ENCODE results near the gene IL17D. TPM values are rescaled to one million over a fixed set of nuclear protein-coding genes. Genes with fewer than 3 reads are reported as not detected.

IL17D gene
- total and polyA plus RNA-seq, 10 of the 15 experiments (the other 5 are each of a cell fraction or from before 2014, with no cell fraction given) = 0.03 to 1.6 (median 0.33) TPM

- TF ChIP-seq, protein P1, sequence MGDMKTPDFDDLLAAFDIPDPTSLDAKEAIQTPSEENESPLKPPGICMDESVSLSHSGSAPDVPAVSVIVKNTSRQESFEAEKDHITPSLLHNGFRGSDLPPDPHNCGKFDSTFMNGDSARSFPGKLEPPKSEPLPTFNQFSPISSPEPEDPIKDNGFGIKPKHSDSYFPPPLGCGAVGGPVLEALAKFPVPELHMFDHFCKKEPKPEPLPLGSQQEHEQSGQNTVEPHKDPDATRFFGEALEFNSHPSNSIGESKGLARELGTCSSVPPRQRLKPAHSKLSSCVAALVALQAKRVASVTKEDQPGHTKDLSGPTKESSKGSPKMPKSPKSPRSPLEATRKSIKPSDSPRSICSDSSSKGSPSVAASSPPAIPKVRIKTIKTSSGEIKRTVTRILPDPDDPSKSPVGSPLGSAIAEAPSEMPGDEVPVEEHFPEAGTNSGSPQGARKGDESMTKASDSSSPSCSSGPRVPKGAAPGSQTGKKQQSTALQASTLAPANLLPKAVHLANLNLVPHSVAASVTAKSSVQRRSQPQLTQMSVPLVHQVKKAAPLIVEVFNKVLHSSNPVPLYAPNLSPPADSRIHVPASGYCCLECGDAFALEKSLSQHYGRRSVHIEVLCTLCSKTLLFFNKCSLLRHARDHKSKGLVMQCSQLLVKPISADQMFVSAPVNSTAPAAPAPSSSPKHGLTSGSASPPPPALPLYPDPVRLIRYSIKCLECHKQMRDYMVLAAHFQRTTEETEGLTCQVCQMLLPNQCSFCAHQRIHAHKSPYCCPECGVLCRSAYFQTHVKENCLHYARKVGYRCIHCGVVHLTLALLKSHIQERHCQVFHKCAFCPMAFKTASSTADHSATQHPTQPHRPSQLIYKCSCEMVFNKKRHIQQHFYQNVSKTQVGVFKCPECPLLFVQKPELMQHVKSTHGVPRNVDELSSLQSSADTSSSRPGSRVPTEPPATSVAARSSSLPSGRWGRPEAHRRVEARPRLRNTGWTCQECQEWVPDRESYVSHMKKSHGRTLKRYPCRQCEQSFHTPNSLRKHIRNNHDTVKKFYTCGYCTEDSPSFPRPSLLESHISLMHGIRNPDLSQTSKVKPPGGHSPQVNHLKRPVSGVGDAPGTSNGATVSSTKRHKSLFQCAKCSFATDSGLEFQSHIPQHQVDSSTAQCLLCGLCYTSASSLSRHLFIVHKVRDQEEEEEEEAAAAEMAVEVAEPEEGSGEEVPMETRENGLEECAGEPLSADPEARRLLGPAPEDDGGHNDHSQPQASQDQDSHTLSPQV (IDR thresholded peaks at IDR 0.05) = no peak
- TF ChIP-seq ZBTB40 (IDR thresholded peaks at IDR 0.05; ENCODE audit: borderline replicate concordance) (no peak), JUND (IDR thresholded peaks at IDR 0.05; ENCODE audit: low read depth, low read length) (no peak)
Measured at GRCh38 chr13:20691616-20692015, 11.9 kb upstream of the IL17D start (continued).

DNA sequence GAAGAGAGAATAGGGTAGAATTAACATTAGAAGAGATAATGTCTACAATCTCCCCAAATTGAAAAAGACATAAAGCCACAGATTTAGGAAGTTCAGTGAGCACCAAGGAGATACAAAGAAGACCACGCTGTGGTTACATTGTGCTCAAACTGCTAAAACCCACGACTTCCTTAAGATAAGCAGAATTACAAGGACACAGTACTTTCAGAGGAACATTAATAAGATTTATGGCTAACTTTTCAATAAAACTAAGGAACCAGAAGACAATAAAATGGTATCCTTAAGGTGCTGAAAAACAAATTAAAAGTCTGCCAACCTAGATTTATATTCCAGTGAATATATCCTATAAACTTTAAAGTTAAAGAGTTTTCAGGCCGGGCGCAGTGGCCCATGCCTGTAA is 7.4 kb upstream of the IL17D start:
- ChIA-PET POLR2A (no interaction called here), SMC1A (ENCODE audit: uncharacterized antibody, unreplicated experiment) (no interaction called here), RAD21 (ENCODE audit: unreplicated experiment) (no interaction called here), CTCF (no interaction called here)
- Histone ChIP-seq H3K27ac (ENCODE audit: control insufficient read depth, insufficient read depth) (no peak overlapping the region), H3K4me1 (ENCODE audit: control insufficient read depth, insufficient read depth, low read length) (no peaks in the 10 kb centered on the region), H3K36me3 (ENCODE audit: control insufficient read depth in 2 of 2, insufficient read depth in 2 of 2, low read length in 1 of 2) (no peaks in the 10 kb centered on the region), H4K20me1 (ENCODE audit: control insufficient read depth, insufficient read depth) (no peaks in the 10 kb centered on the region), H3K4me2 (ENCODE audit: control insufficient read depth, insufficient read depth) (no peak overlapping the region), H3K9me3 (replicated peaks; ENCODE audit: control insufficient read depth, insufficient read depth, low read length) (no peaks in the 10 kb centered on the region), H2AFZ (ENCODE audit: control insufficient read depth, low read depth, low read length) (no peak overlapping the region), H3K27me3 (replicated peaks in 1 of 2; ENCODE audit: control insufficient read depth in 2 of 2, insufficient read depth in 2 of 2, low read length in 1 of 2) (no peaks in the 10 kb centered on the region), H3K79me2 (ENCODE audit: control insufficient read depth, insufficient read depth, low read length) (no peaks in the 10 kb centered on the region), H3K4me3 (no peak overlapping the region), H3K9ac (ENCODE audit: control insufficient read depth, insufficient read depth, low read length) (no peak overlapping the region)
- BruUV-seq (replicated peaks) = no TSS peak
- in situ Hi-C loops (cut with MboI) = no loop called here
- FAIRE-seq = no peak
- WGBS (ENCODE audit: insufficient coverage, insufficient replicate concordance, low lambda C conversion rate, missing lambda C conversion rate) = 46% methylated on average over 4 of the region's 4 CpGs
- intact Hi-C loops (cut with micrococcal nuclease; ENCODE audit: unreplicated experiment) = no loop called here
- DNase-seq (ENCODE audit: low read depth, low spot score) = no peak
- no peak for ATAC-seq
- TF ChIP-seq CBFB (IDR thresholded peaks at IDR 0.05; ENCODE audit: low read depth) (no peak), BRCA1 (IDR thresholded peaks at IDR 0.05; ENCODE audit: low read depth, low read length) (no peak), TCF3 (IDR thresholded peaks at IDR 0.05; ENCODE audit: borderline replicate concordance, insufficient read depth, low read depth, low read length) (no peak), CBX5 (IDR thresholded peaks at IDR 0.05; ENCODE audit: low read depth) (no peak)
- TF ChIP-seq, protein P2, sequence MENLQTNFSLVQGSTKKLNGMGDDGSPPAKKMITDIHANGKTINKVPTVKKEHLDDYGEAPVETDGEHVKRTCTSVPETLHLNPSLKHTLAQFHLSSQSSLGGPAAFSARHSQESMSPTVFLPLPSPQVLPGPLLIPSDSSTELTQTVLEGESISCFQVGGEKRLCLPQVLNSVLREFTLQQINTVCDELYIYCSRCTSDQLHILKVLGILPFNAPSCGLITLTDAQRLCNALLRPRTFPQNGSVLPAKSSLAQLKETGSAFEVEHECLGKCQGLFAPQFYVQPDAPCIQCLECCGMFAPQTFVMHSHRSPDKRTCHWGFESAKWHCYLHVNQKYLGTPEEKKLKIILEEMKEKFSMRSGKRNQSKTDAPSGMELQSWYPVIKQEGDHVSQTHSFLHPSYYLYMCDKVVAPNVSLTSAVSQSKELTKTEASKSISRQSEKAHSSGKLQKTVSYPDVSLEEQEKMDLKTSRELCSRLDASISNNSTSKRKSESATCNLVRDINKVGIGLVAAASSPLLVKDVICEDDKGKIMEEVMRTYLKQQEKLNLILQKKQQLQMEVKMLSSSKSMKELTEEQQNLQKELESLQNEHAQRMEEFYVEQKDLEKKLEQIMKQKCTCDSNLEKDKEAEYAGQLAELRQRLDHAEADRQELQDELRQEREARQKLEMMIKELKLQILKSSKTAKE (IDR thresholded peaks at IDR 0.05; ENCODE audit: low read depth, poor library complexity, severe bottlenecking) = no peak
